Measurements from ENCODE around the gene KLHDC10. TPM values are rescaled to one million over a fixed set of nuclear protein-coding genes. Genes with fewer than 3 reads are reported as not detected.
"Not testable (repeated sequence)": the region's sequence is repeated elsewhere in the genome, so short reads cannot be mapped to it uniquely, and the experiment has no call there.

KLHDC10 gene, protein sequence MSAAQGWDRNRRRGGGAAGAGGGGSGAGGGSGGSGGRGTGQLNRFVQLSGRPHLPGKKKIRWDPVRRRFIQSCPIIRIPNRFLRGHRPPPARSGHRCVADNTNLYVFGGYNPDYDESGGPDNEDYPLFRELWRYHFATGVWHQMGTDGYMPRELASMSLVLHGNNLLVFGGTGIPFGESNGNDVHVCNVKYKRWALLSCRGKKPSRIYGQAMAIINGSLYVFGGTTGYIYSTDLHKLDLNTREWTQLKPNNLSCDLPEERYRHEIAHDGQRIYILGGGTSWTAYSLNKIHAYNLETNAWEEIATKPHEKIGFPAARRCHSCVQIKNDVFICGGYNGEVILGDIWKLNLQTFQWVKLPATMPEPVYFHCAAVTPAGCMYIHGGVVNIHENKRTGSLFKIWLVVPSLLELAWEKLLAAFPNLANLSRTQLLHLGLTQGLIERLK
- total RNA-seq (2014; rRNA removed; shearing (Covaris generic)): 36.9 and 48.0 TPM in 2 replicates
- polyA plus RNA-seq (2014; cell fraction: nucleus; rRNA removed): 15.5 and 21.8 TPM in 2 replicates

DNA sequence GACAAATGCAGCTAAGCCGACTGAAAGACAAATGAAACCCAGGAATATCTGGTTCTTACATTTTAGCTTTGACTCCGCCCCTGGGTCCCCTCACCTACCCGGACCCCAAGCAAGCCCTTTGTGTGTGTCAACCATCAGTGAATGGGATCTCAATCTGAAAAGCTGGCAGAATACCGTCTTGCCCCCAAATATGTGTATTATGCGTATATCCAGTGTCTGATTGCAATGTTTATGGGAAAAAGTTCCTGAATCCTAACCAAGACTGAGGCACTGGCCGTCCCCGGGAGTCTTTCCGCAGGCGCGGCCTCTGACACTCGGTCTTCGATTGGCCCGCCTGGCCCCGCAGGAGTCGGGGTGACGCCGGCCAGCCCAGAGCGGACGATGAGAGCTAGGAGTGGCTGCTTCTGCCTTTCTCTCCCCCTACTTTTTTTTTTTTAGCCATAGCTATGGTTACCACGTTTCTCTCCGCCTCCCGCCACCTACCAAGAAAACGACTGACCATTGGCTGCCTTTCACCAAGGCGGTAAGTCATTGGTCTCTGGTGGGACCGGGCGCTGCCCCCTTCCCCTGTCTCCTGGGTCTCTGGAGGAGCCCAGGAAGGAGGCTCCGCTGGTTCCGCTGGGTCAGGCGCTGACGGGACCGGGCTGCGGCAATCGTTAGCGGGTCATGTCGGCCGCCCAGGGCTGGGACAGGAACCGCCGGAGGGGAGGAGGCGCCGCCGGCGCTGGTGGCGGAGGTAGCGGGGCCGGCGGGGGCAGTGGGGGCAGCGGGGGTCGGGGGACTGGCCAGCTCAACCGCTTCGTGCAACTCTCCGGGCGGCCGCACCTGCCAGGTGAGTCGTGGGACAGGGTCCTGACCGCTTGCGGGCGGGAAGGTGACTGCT, at the start of gene KLHDC10:
KLHDC10 (plus strand) TSS at position 557 of the 883 bp plus-strand sequence; CDS start at position 667, 110 bp downstream.
- DNase-seq (ENCODE audit: extremely low read depth, low read depth): peak; percentile 99

DNA sequence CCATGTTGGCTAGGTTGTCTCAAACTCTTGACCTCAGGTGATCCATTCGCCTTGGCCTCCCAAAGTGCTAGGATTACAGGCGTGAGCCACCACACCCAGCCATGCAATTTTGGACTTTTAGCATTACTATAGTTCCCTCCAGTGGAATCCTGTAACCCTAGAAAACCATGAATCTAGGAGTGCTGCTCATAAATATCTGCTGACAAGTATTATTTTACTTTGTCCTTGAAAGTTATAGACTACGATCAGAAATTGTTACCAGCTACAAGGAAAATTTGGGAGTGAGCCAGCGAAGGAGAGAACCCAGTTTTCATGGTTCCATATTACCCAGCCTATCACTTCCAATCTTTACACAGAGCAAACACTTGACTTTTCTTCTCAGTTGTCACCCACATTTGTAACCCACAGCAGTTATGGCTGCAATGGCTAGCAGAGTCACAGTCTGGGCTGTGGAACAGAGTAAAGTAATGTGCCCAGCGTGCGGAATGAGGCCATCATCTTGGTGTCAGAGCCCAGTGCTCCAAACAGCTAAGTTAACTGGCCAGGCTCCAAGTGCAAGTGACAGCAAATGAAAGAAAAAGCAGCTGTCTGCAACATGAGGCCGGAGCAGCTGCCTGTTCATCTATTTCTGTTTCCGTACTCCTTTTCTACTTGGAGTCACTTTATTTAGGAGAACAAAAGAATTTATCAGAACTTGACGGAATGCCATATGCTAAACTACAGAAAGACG, 49.1 kb upstream of the KLHDC10 start:
- no peak for DNase-seq (ENCODE audit: extremely low read depth, low read depth)

DNA sequence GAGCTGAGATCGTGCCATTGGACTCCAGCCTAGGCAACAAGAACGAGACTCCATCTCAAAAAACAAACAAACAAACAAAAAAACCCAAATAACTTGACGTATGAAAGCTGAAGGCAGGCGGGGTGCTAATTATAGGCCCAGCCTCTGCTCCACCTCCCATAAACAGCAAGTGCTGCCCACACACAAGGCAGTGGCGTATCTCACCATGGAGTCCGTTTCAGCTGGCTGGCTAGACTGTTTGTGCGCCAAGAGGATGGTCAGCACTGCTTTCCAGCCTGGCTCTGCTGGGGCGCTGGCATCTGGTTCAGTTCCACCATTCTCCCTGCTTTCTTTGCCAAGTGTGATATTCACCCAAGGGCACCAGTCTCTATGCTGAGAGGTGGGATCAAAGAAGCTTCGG, 48.2 kb upstream of the KLHDC10 start:
- no peak for DNase-seq (ENCODE audit: extremely low read depth, low read depth)

DNA sequence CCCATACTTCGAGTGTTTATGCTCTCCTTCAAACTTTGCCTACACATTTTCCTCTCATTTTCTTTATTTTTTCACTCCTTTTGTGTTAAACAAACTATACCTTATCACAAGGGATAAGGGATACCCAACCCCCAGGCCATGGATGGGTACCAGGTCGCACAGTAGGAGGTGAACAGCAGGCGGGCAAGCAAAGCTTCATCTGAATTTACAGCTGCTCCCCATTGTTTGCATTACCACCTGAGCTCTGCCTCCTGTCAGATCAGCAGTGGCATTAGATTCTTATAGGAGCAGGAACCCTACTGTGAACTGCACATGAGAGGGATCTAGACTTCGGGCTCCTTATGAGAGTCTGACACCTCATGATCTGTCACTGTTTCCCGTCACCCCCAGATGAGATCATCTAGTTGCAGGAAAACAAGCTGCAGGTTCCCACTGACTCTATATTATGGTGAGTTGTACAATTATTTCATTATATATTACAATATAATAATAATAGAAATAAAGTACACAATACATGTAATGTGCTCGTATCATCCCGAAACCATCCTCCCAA, 47.6 kb upstream of the KLHDC10 start:
- no peak for DNase-seq (ENCODE audit: extremely low read depth, low read depth)

DNA sequence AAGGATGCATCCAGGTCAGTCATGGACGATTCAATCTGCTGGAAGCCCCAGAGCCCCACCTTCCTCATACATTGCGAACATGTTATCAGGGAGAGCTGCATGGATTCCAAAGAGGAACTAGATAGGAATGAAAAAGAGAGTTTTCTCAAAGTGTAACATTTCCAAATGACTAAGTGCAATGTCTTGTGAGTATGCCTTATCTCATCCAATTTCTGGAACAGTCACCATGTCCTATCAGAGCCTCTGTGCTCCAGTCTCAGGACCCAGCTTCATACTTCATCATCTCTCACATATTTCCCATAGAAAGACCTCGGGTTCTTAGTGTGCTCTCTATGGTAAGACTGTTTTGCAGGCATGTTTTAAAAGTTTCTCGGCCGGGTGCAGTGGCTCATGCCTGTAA, 45.9 kb upstream of the KLHDC10 start:
- DNase-seq (ENCODE audit: extremely low read depth, low read depth): no peak

DNA sequence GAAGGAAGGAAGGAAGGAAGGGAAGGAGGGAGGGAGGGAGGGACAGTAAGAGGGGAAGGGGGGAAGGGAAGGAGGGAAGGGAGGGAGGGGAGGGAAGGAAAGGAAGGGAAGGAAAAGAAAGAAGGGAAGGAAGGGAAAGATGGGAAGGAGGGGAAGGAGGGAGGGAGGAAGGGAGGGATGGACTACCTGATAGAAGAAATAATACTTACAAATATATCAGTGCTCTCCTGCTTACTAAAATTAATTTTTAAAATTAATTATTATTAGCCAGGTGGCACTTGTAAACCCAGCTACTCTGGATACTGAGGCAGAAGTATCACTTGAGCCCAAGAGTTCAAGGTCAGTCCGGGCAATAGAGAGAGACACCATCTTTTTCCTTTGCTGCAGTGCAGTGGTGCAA, 37.6 kb upstream of the KLHDC10 start:
- no peak for DNase-seq (ENCODE audit: extremely low read depth, low read depth)

DNA sequence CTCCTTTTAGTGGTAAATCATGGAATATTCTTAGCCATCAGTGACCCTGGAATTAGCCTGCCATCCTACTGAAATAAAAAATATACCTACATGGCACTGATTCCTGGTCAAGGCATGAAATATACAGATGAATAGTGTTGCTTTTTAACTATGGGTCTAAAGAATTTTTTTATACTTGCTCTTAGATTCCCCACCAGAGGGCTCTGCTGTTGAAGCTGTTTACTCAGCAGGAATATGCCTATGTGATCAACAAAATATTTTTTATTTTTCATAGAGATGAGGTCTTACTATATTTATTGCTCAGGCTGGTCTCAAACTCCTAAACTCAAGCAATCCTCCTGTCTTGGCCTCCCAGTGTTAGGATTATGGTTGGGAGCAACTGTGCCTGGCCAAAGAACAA, 32.6 kb upstream of the KLHDC10 start:
- DNase-seq (ENCODE audit: extremely low read depth, low read depth): no peak

DNA sequence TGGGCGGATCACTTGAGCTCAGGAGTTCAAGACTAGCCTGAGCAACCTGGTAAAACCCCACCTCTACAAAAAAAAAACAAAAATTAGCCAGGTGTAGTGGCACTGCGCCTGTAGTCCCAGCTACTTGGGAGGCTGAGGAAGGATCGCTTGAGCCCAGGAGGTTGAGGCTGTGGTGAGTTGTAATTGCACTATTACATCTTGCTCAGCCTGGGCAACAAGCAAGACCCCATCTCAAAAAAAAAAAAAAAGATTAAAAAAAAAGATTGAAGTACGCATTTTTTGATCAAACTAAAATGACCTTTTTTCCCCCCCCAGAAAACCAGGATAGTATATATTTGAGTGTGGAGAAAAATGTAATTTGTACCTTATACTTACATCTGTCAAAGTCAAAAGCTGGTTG, 29.8 kb upstream of the KLHDC10 start:
- DNase-seq (ENCODE audit: extremely low read depth, low read depth): no peak

DNA sequence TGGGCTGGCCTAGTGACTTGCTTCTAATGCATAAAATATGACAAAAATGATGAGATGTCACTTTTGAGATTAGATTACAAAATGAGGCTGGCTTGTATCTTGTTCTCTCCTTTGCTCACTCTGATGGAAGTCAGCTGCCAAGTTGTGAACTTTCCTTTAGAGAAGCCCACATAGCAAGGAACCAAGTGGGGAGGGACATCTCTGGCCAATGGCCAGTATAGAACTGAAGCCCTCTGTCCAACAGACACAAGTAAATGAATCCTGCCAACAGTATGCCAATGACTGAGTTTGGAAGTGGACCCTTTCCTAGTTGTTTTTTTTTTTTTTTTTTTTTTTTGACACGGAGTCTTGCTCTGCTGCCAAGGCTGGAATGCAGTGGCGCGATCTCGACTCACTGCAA, 22.5 kb upstream of the KLHDC10 start:
- DNase-seq (ENCODE audit: extremely low read depth, low read depth): no peak

DNA sequence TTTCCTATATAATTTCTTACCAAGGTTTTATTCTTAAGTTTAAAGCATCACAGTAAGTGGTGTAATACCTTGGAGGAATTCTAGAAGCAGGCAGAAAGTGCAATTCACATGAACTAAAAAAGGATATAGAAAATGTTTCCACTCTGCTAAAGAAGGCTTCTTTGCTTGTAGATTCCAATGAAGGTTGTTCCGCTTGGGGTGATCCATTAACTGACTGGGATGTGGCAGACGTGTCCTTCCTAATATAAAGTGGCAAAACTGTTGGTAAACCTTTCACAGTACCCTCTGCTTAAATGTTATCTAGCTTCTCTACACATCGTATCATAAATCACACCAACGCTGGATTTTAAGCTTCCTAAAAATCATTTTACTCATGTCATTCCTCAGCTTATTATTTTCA, 21.4 kb upstream of the KLHDC10 start:
- no peak for DNase-seq (ENCODE audit: extremely low read depth, low read depth)

DNA sequence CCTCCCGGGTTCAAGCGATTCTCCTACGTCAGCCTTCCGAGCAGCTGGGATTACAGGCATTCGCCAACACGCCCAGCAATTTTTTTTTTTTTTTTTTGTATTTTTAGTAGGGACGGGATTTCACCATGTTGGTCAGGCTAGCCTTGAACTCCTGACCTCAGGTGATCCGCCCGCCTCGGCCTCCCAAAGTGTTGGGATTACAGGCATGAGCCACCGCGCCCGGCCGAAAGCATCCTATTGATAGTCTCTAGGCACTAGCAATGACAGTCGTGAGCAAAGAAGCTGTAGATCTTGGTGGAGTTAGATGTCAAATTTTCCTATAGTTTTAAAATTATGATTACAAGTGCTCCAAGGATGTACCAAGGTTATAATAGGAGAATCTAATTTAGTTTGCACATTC, 18.1 kb upstream of the KLHDC10 start:
- DNase-seq (ENCODE audit: extremely low read depth, low read depth): not testable (repeated sequence)

DNA sequence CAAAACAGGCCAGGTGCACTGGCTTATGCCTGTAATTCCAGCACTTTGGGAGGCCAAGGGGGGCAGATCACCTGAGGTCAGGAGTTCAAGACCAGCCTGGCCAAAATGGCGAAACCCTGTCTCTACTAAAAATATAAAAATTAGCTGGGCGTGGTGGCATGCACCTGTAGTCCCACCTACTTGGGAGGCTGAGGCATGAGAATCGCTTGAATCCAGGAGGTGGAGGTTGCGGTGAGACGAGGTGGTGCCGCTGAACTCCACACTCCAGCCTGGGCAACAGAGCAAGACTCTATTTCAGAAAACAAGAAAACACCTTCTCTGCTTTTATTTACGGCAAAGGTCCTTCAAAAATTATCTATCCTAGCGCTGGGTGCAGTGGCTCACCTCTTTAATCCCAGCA, 15.1 kb upstream of the KLHDC10 start:
- not testable (repeated sequence) for DNase-seq (ENCODE audit: extremely low read depth, low read depth)

DNA sequence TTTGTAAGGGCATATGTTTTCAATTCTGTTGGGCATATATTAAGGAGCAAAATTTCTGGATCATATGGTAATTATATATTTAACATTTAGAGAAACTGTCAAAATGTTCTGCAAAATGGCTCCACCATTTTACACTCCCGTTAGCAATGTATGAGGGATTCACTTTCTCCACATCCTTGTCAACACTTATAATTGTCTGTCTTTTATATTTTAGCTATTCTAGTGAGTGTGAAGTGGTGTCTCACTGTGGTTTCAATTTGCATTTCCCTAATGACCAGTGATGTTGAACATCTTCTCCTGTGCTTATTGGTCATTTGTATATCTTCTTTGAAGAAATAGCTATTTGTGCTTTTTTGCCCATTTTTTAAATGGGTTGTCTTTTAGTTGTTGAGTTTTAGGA, 8.1 kb upstream of the KLHDC10 start:
- DNase-seq (ENCODE audit: extremely low read depth, low read depth): no peak

DNA sequence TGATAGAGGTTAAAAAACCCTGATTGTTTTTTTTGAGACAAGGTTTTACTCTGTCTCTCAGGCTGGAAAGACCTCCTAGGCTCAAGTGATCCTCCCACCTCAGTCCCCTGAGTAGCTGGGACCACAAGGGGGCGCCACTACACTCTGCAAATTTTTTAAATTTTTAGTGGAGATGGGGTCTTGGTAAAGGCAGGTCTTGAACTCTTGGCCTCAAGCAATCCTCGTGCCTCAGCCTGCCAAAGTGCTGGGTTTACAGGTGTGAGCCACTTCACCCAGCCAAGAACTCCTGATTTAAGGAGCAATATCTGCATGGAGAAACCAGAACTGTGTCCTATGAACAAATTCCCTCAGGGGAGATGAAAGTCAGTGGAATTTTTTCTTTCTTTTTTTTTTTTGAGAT, 7.3 kb upstream of the KLHDC10 start:
- peak; percentile 33 for DNase-seq (ENCODE audit: extremely low read depth, low read depth)

DNA sequence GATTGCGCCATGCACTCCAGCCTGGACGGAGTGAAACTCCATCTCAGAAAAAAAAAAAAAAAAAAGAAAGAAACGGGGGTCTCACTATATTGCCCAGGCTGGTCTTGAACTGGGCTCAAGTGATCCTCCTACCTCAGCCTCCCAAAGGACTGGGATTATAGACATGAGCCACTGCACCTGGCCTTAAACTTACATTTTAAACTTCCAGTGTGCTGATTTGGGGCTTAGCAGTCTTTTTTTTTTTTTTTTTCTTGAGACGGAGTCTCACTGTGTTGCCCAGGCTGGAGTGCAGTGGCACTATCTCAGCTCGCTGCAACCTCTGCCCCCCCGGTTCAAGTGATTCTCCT, 5.8 kb upstream of the KLHDC10 start:
- not testable (repeated sequence) for DNase-seq (ENCODE audit: extremely low read depth, low read depth)

DNA sequence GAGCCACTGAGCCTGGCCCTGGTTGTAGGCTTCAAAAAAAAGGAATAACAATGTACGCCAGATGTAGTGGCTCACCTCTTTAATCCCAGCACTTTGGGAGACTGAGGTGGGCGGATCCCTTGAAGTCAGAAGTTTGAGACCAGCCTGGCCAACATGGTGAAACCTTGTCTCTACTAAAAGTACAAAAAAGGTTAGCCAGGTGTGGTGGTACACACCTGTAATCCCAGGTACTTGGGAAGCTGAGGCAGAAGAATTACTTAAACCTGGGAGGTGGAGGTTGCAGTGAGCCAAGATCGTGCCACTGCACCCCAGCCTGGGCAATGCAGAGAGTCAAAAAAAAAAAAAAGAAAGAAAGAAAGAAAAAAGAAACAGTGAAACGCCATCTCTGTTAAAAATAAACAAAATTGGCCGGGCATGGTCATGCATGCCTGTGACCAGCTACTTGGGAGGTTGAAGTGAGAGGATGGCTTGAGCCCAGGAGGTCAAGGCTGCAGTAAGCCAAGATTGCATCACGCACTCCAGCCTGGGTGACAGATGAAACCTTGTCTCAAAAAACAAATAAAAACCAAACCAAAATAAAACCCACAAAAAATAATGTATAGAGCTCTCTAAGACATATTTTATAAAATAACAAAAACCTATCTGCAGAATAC, 4.7 kb upstream of the KLHDC10 start:
- no peak for DNase-seq (ENCODE audit: extremely low read depth, low read depth)

DNA sequence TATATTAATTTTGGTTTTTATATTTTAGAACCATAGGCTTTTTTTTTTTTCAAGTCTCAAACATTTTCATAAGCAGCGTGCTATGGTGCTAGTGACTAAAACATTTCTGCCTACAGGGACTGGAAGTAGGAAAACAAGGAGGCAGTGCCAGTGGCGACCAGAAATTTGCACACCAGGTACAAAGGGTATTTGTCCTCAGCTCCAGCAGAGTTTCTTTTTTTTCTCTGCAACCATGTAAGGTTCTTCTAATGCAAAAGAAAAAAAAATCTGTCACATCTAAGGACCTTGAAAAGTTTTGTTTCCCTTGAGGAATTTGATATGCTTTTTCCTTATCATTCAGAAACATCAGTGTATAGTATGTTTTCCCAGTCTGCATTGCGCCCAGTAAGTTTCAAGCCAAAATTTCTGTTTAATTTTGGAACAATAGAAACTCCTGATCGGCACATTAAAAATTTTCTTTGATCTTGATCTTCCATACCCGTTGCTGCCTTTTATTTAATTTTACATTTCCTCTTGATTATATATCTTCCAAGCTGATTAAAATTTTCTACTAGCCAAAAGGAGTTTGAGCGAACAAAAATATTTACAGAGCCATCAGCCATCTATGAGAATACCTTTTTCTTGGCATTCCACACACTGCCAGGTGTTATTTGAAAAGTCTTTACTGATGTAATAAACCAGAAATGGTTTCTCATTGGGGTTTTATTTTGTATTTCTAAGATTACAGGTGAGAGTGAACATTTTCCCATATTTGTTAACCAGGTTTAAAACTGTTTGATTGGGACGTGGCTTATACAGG, 956 bp upstream of the KLHDC10 start:
- DNase-seq (ENCODE audit: extremely low read depth, low read depth): no peak

DNA sequence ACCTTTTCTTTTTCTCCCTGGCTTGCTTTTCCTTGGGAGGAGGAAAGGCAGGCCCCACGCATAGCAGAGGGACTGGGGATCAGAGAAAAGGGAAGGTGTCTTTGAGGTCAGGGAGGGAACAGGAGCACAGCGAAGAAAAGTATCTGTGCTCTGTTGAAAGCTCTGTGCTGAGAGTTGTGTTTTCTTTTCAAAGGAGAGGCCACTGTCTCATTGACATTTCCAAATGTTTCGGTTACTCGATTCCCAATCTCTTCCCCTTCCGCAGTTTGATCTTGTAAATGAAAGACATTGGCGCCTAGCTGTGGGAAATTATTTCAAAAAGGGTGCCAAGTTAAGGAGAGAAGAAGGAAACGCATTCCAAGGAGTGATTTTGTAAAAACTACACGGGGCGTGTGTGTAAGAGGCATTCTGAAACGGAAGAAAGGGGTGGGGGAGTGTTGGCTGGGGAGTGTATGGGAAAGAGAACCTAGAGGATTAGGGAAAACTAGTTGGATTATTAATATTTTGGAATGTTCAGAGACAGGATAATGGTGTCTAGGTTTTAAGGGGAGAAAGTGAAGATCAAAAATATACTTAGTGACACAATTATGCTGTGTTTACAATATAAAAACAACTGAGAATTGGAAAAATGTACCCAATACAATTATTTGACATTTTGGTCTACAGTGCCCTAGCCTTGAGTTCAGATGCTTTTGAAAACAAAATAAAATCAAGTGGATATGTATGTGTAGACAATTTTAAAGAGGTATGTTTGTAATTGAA, 708 bp downstream of the KLHDC10 start:
- no peak for DNase-seq (ENCODE audit: extremely low read depth, low read depth)
